K562 (cell line): ENCODE results near the gene INHBE. TPM values are rescaled to one million over a fixed set of nuclear protein-coding genes. Genes with fewer than 3 reads are reported as not detected.
A peak's percentile ranks its signal among the peaks of the same experiment; 100 is the strongest.

Experiments
- BHLHE40 ChIP-seq: IDR thresholded peaks from 2 replicates; pipeline ENCODE4 v1.6.1; 2011; ENCODE audit warnings: low read length, improper control_type of control experiment
- COPS2 ChIP-seq: fragments of 450-650 bp; conservative IDR thresholded peaks from 2 replicates; pipeline ENCODE4 v1.6.1; 2016; ENCODE audit warnings: mild to moderate bottlenecking, moderate library complexity
- CTCFL ChIP-seq: IDR thresholded peaks from 2 replicates; pipeline ENCODE4 v1.6.1; 2011; ENCODE audit warnings: borderline replicate concordance, low read depth, mild to moderate bottlenecking, moderate library complexity, low read length; ENCODE audit not compliant: insufficient read depth, poor library complexity, severe bottlenecking
- CXXC5 ChIP-seq: fragments of 250-450 bp; sonication (Bioruptor Pico); IDR thresholded peaks from 2 replicates; pipeline ENCODE4 v1.8.0; 2022; ENCODE audit warnings: inconsistent platforms, mild to moderate bottlenecking, moderate library complexity
- ETV6 ChIP-seq, 3 experiments: fragments of 150-350 bp in 1 of 3; sonication (generic) in 1 of 3; formaldehyde crosslinking in 1 of 3; IDR thresholded peaks; 2 replicates each; pipeline versions ENCODE4 v1.6.1 to v1.8.0; 2014 to 2022; ENCODE audit warnings: borderline replicate concordance in 2 of 3, low read depth in 2 of 3, antibody characterized with exemption in 1 of 3, low read length in 1 of 3, mild to moderate bottlenecking in 1 of 3, missing genetic modification reagents in 1 of 3
- FOXK2 ChIP-seq, 2 experiments: fragments of 450-650 bp; IDR thresholded peaks in 1 of 2; conservative IDR thresholded peaks in 1 of 2; 2 replicates each; pipeline ENCODE4 v1.6.1; 2016; ENCODE audit warnings: low read depth in 2 of 2, mild to moderate bottlenecking in 1 of 2
- HOXB6 ChIP-seq: fragments of 250-450 bp; sonication (Bioruptor Pico); IDR thresholded peaks from 2 replicates; pipeline ENCODE4 v1.5.1; 2022; ENCODE audit warnings: mild to moderate bottlenecking, borderline replicate concordance
- JUNB ChIP-seq: fragments of 450-650 bp; formaldehyde crosslinking; conservative IDR thresholded peaks from 2 replicates; pipeline ENCODE4 v1.4.0; 2020; ENCODE audit warnings: mild to moderate bottlenecking
- NBN ChIP-seq: fragments of 450-650 bp; IDR thresholded peaks from 2 replicates; pipeline ENCODE4 v1.6.1; 2016; ENCODE audit warnings: low read depth, mild to moderate bottlenecking
- POLR2AphosphoS5 ChIP-seq: IDR thresholded peaks from 2 replicates; pipeline ENCODE4 v1.6.1; 2011; ENCODE audit warnings: mild to moderate bottlenecking, low read depth, low read length, moderate library complexity; ENCODE audit not compliant: control insufficient read depth, insufficient read depth
- PRDM10 ChIP-seq: fragments of 450-650 bp; IDR thresholded peaks from 2 replicates; pipeline ENCODE4 v1.6.1; 2018; ENCODE audit not compliant: partially characterized antibody
- PRMT5 ChIP-seq: sonication (generic); formaldehyde crosslinking; IDR thresholded peaks from 2 replicates; pipeline ENCODE4 v1.5.0; 2020; ENCODE audit warnings: missing genetic modification reagents
- SMAD1 ChIP-seq: fragments of 150-350 bp; IDR thresholded peaks from 2 replicates; pipeline ENCODE4 v1.6.1; 2014; ENCODE audit warnings: low read length, low read depth; ENCODE audit not compliant: partially characterized antibody
- TAF1 ChIP-seq: IDR thresholded peaks from 2 replicates; pipeline ENCODE4 v1.6.1; 2011; ENCODE audit warnings: mild to moderate bottlenecking, low read length, moderate library complexity; ENCODE audit not compliant: insufficient read depth, control insufficient read depth, severe bottlenecking; ENCODE audit errors: extremely low read depth
- TAF9B ChIP-seq: fragments of 450-650 bp; IDR thresholded peaks from 2 replicates; pipeline ENCODE4 v1.6.1; 2018; ENCODE audit warnings: mild to moderate bottlenecking; ENCODE audit not compliant: partially characterized antibody
- TCF3 ChIP-seq: sonication (generic); formaldehyde crosslinking; IDR thresholded peaks from 2 replicates; pipeline ENCODE4 v1.4.0; 2020; ENCODE audit warnings: mild to moderate bottlenecking, missing genetic modification reagents
- ZBTB33 ChIP-seq: sonication (generic); formaldehyde crosslinking; IDR thresholded peaks from 2 replicates; pipeline ENCODE4 v1.8.1; 2023; ENCODE audit warnings: mild to moderate bottlenecking, missing genetic modification reagents
- ZNF121 ChIP-seq: sonication (generic); formaldehyde crosslinking; conservative IDR thresholded peaks from 2 replicates; pipeline ENCODE4 v1.8.0; 2022; ENCODE audit warnings: missing genetic modification reagents
- ZNF263 ChIP-seq: sonication (generic); formaldehyde crosslinking; IDR thresholded peaks from 2 replicates; pipeline ENCODE4 v1.8.0; 2022; ENCODE audit warnings: mild to moderate bottlenecking, missing genetic modification reagents, borderline replicate concordance
- polyA plus RNA-seq, 8 experiments: library from polyadenylated mRNA; depleted of rRNA in 4 of 8; stranded (reverse) in 5 of 8; unstranded in 3 of 8; fragments of >200 nt; fragmentation: Nextera tagmentation in 2 of 8; fragmentation: Illumina TruSeq in 1 of 8; extraction: Ambion mirVana in 2 of 8; extraction: Trizol in 1 of 8; gene quantifications; 2 replicates each; pipeline versions ENCODE4 v1.2.1 to v1.2.3, GENCODE V29; 2011 to 2014; ENCODE audit warnings: inconsistent platforms in 1 of 8, missing spikeins in 1 of 8
- total RNA-seq, 7 experiments: library from RNA; depleted of rRNA in 6 of 7; stranded (reverse); fragments of >200 nt in 6 of 7; fragmentation: Illumina TruSeq in 2 of 7; extraction: Trizol in 2 of 7; gene quantifications; 2 replicates each; pipeline versions ENCODE4 v1.2.1 to v1.2.3, GENCODE V29; 2011 to 2021; ENCODE audit warnings: low replicate concordance in 1 of 7

The INHBE gene
- total and polyA plus RNA-seq, 9 of the 15 experiments (the other 6 are each of a cell fraction or from before 2014, with no cell fraction given): 0.94 to 9.9 (median 7.3) TPM

- peak; percentile 41 to 45; a peak in 2 of 4 replicates for TF ChIP-seq FOXK2 (conservative IDR thresholded peaks at IDR 0.05 in 1 of 2, IDR thresholded peaks at IDR 0.05 in 1 of 2; ENCODE audit: low read depth in 2 of 2)
- TF ChIP-seq ZBTB33: peak; percentile 73
- peak; percentile 79 for TF ChIP-seq ZNF121 (CRISPR knock-in tag)
- peak; percentile 54 for TF ChIP-seq SMAD1
- no peak for TF ChIP-seq PRMT5 (CRISPR knock-in tag)
- TF ChIP-seq TAF9B: no peak
- TF ChIP-seq CTCFL: peak; percentile 56
- TF ChIP-seq NBN: peak; percentile 95
- no peak for TF ChIP-seq COPS2
- peak; percentile 79 for TF ChIP-seq PRDM10
- TF ChIP-seq BHLHE40: peak; percentile 80
- TF ChIP-seq TCF3 (CRISPR knock-in tag): peak; percentile 49
- no peak for TF ChIP-seq JUNB
- TF ChIP-seq HOXB6 (CRISPR knock-in tag): no peak
- TF ChIP-seq ZNF263 (CRISPR knock-in tag): peak; percentile 96
- peak; percentile 46 for TF ChIP-seq TAF1
- TF ChIP-seq POLR2AphosphoS5: no peak
- TF ChIP-seq CXXC5 (CRISPR knock-in tag): 0 out of 2 replicates have a peak, but pooled peaks have one; percentile 19
- 0 out of 4 replicates have a peak, but pooled peaks of 1 of the 2 experiments have one; percentile 24 for TF ChIP-seq ETV6 (IDR thresholded peaks at IDR 0.05; ENCODE audit: borderline replicate concordance in 1 of 2, low read depth in 2 of 2, low read length in 1 of 2)
- no peak for TF ChIP-seq ETV6 (CRISPR knock-in tag; IDR thresholded peaks at IDR 0.05; ENCODE audit: borderline replicate concordance)
Observed at GRCh38 chr12:57462251-57462911, 7.3 kb downstream of the INHBE start (continued).
